Endothelial cell of umbilical vein (primary cell): ENCODE results near the gene LGALS13. TPM values are rescaled to one million over a fixed set of nuclear protein-coding genes. Genes with fewer than 3 reads are reported as not detected.

Experiments
- BruUV-seq: library from RNA; stranded (reverse); fragments of 400-500 nt; replicated peaks from 2 replicates; lab custom pipeline; 2021; lab: Mats Ljungman, UMichigan
- CTCF ChIA-PET: fragments of 300-600, 350-600 bp; sonication (Branson Sonifier 250); formaldehyde crosslinking; loops from one replicate; lab custom pipeline; 2021; ENCODE audit warnings: antibody characterized with exemption, inconsistent platforms; lab: Charles Lee
- POLR2A ChIA-PET: fragments of 300-600, 350-600 bp; sonication (Branson Sonifier 250); formaldehyde crosslinking; loops from one replicate; lab custom pipeline; 2021; ENCODE audit warnings: antibody characterized with exemption, inconsistent platforms; lab: Charles Lee
- DNase-seq: peaks from one replicate; pipeline ENCODE4 v3.0.0-alpha.2; 2011; ENCODE audit warnings: low read depth, low spot score
- FAIRE-seq: peaks from 2 replicates; lab custom pipeline; 2011; peaks lifted over from hg19 to GRCh38; lab: Jason Lieb, UNC
- H2AFZ ChIP-seq: 2 replicates; pipeline ENCODE4 v1.6.0; 2012; ENCODE audit warnings: low read depth, low read length, control low read depth, inconsistent platforms
- H3K27ac ChIP-seq: 2 replicates; pipeline ENCODE4 v1.5.1; 2011; ENCODE audit warnings: low read depth, mild to moderate bottlenecking, control low read depth, low read length, moderate library complexity; ENCODE audit not compliant: insufficient read depth
- H3K27me3 ChIP-seq, 2 experiments: 2 replicates each; pipeline versions ENCODE4 v1.6.0 to v1.6.1; 2011; ENCODE audit warnings: low read length in 2 of 2, mixed read lengths in 1 of 2; ENCODE audit not compliant: control insufficient read depth in 2 of 2, insufficient read depth in 2 of 2
- H3K36me3 ChIP-seq, 2 experiments: 2 replicates in 1 of 2; 3 replicates in 1 of 2; pipeline ENCODE4 v1.5.1; 2011; ENCODE audit warnings: low read length in 2 of 2, mild to moderate bottlenecking in 1 of 2, moderate library complexity in 1 of 2; ENCODE audit not compliant: control insufficient read depth in 2 of 2, insufficient read depth in 2 of 2; ENCODE audit errors: extremely low read depth in 1 of 2
- H3K4me1 ChIP-seq: 3 replicates; pipeline ENCODE4 v1.5.1; 2011; ENCODE audit warnings: mild to moderate bottlenecking, low read length; ENCODE audit not compliant: control insufficient read depth, insufficient read depth; ENCODE audit errors: extremely low read depth
- H3K4me2 ChIP-seq: 2 replicates; pipeline ENCODE4 v1.6.1; 2011; ENCODE audit warnings: low read length, control low read depth, mixed read lengths; ENCODE audit not compliant: insufficient read depth
- H3K4me3 ChIP-seq, 3 experiments: fragments of 200-600 bp in 1 of 3; sonication (generic), shearing (Covaris generic) in 1 of 3; replicated peaks in 1 of 3; 2 replicates each; pipeline ENCODE4 v1.5.1; 2011 to 2016; ENCODE audit warnings: control low read depth in 3 of 3, low read length in 3 of 3, mild to moderate bottlenecking in 2 of 3, inconsistent platforms in 1 of 3, low read depth in 1 of 3, moderate library complexity in 1 of 3; ENCODE audit not compliant: insufficient read depth in 1 of 3
- H3K79me2 ChIP-seq: 2 replicates; pipeline ENCODE4 v1.6.0; 2012; ENCODE audit warnings: low read length, inconsistent platforms; ENCODE audit not compliant: control insufficient read depth, insufficient read depth
- H3K9ac ChIP-seq: replicated peaks from 2 replicates; pipeline ENCODE3; 2011; ENCODE audit warnings: low read length, control low read depth; ENCODE audit not compliant: insufficient read depth; ENCODE audit errors: extremely low read depth
- H3K9me1 ChIP-seq: replicated peaks from 3 replicates; pipeline ENCODE4 v1.6.0; 2011; ENCODE audit warnings: mild to moderate bottlenecking, low read length; ENCODE audit not compliant: control insufficient read depth, insufficient read depth; ENCODE audit errors: extremely low read depth
- H3K9me3 ChIP-seq: replicated peaks from 2 replicates; pipeline ENCODE4 v1.5.1; 2012; ENCODE audit warnings: low read length, inconsistent platforms; ENCODE audit not compliant: control insufficient read depth, insufficient read depth
- H4K20me1 ChIP-seq: replicated peaks from 2 replicates; pipeline ENCODE3; 2011; ENCODE audit warnings: mild to moderate bottlenecking, low read length; ENCODE audit not compliant: control insufficient read depth, insufficient read depth; ENCODE audit errors: extremely low read depth
- EZH2 ChIP-seq: IDR thresholded peaks from 2 replicates; pipeline ENCODE4 v1.6.1; 2012; ENCODE audit warnings: borderline replicate concordance, low read depth, mild to moderate bottlenecking, moderate library complexity, low read length, inconsistent platforms; ENCODE audit not compliant: severe bottlenecking
- FOS ChIP-seq: IDR thresholded peaks from 2 replicates; pipeline ENCODE4 v1.6.1; 2011; ENCODE audit warnings: mild to moderate bottlenecking, low read length, moderate library complexity, borderline replicate concordance; ENCODE audit not compliant: insufficient read depth
- GATA2 ChIP-seq: IDR thresholded peaks from 2 replicates; pipeline ENCODE4 v1.7.0; 2011; ENCODE audit warnings: low read depth, mild to moderate bottlenecking, moderate library complexity, mixed read lengths, low read length; ENCODE audit not compliant: insufficient read length, insufficient read depth
- JUN ChIP-seq: IDR thresholded peaks from 2 replicates; pipeline ENCODE4 v1.6.1; 2011; ENCODE audit warnings: borderline replicate concordance, low read depth; ENCODE audit not compliant: insufficient read length, insufficient read depth
- MYC ChIP-seq: IDR thresholded peaks from one replicate; pipeline ENCODE4 v1.6.1; 2011; ENCODE audit warnings: mild to moderate bottlenecking, low read depth, low read length
- POLR2A ChIP-seq: IDR thresholded peaks from 2 replicates; pipeline ENCODE4 v1.6.1; 2012; ENCODE audit warnings: low read depth, mild to moderate bottlenecking, control low read depth, low read length
- POLR2AphosphoS5 ChIP-seq: IDR thresholded peaks from 2 replicates; pipeline ENCODE4 v1.6.1; 2012; ENCODE audit warnings: low read depth, mild to moderate bottlenecking, control low read depth, low read length, moderate library complexity; ENCODE audit not compliant: insufficient read depth
- dilution Hi-C: fragments of 300-500 bp; cut with MboI; formaldehyde crosslinking; loops from one replicate; pipeline ENCODE4 v1.15.0; 2019; ENCODE audit warnings: low sequenced_read_pairs; ENCODE audit not compliant: extremely low pct_ligation_motif_present
- intact Hi-C: fragments of 100-400 bp; cut with micrococcal nuclease; formaldehyde crosslinking; loops from one replicate; pipeline ENCODE4 v1.10.0; 2022
- polyA plus RNA-seq, 4 experiments: library from polyadenylated mRNA; depleted of rRNA in 3 of 4; stranded (reverse) in 3 of 4; unstranded in 1 of 4; fragments of >200 nt; gene quantifications; 2 replicates each; pipeline versions ENCODE4 v1.2.1 to v1.2.3, GENCODE V29; 2011 to 2012; ENCODE audit warnings: missing spikeins in 1 of 4
- total RNA-seq: library from RNA; stranded (reverse); gene quantifications from 2 replicates; pipeline ENCODE4 v1.2.3, GENCODE V29; 2021
- TF ChIP-seq, protein P1 (sequence below): IDR thresholded peaks from 2 replicates; pipeline ENCODE4 v1.6.1; 2011; ENCODE audit not compliant: insufficient read depth, insufficient read length
- TF ChIP-seq, protein P2 (sequence below), 2 donors: IDR thresholded peaks; 1 replicate in 1 of 2; 2 replicates in 1 of 2; pipeline ENCODE4 v1.5.1; 2011; ENCODE audit warnings: low read length in 2 of 2, mild to moderate bottlenecking in 2 of 2, moderate library complexity in 2 of 2, control low read depth in 1 of 2, inconsistent platforms in 1 of 2, low read depth in 1 of 2; ENCODE audit not compliant: insufficient read depth in 1 of 2; ENCODE audit errors: extremely low read depth in 1 of 2

Gene LGALS13
- total and polyA plus RNA-seq, 2 donors (not counting 3 experiments of a cell fraction or from before 2014, with no cell fraction given) = not detected

- POLR2A ChIA-PET = no interaction called here
- dilution Hi-C loops (no loop called here), intact Hi-C loops (no loop called here)
- BruUV-seq = no TSS peak
- no peaks in the 10 kb centered on the region for H3K9me3 ChIP-seq
- H3K4me1 ChIP-seq = no peaks in the 10 kb centered on the region
- H3K9ac ChIP-seq = no peak overlapping the region
- no peaks in the 10 kb centered on the region for H3K36me3 ChIP-seq
- H3K4me3 ChIP-seq = no peak overlapping the region
- H3K27me3 ChIP-seq = peaks cover 2 to 3% of the 10 kb centered on the region in 2 experiments
- no peaks in the 10 kb centered on the region for H3K9me1 ChIP-seq
- DNase-seq = no peak
- no peak overlapping the region for H3K27ac ChIP-seq
- no peaks in the 10 kb centered on the region for H4K20me1 ChIP-seq
- TF ChIP-seq EZH2 (no peak), GATA2 (no peak)
- no peak for FAIRE-seq
- H3K4me2 ChIP-seq = no peak overlapping the region
- CTCF ChIA-PET = no interaction called here
- H2AFZ ChIP-seq = no peak overlapping the region
- no peaks in the 10 kb centered on the region for H3K79me2 ChIP-seq
Measured at GRCh38 chr19:39558624-39559117, 43.7 kb upstream of the LGALS13 start.

DNA sequence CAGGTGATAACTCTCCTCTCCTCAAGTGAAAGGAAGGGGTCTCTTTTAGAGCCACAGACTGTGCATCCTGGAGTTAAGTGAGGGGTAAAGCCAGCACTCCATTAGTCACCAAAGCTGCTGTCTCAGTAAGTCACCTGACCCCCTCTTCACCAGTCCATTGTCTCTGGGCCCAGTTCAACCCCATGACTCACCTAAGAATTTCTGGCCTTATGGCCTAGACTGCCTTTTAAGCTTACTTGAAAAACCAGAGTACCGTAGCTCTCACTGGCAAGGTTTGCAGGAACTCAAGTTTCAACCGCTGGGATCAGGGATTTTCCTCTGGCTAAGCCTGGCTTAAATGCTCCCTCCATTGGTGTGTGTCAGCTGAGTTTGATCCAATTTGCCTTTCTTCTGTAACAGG, 38.9 kb upstream of the LGALS13 start:
- FAIRE-seq (no peak), DNase-seq (no peak)
- Histone ChIP-seq H3K27me3 (peaks cover 0 to 3% of the 10 kb centered on the region in 2 experiments), H3K36me3 (no peaks in the 10 kb centered on the region), H3K4me1 (no peaks in the 10 kb centered on the region), H4K20me1 (no peaks in the 10 kb centered on the region), H2AFZ (no peak overlapping the region), H3K9ac (no peak overlapping the region), H3K79me2 (no peaks in the 10 kb centered on the region), H3K4me3 (no peak overlapping the region), H3K9me1 (no peaks in the 10 kb centered on the region), H3K4me2 (no peak overlapping the region), H3K27ac (no peak overlapping the region), H3K9me3 (no peaks in the 10 kb centered on the region)
- TF ChIP-seq POLR2AphosphoS5 (no peak), MYC (no peak), GATA2 (no peak), FOS (no peak), POLR2A (no peak), JUN (no peak), EZH2 (no peak)
- TF ChIP-seq, protein P1, sequence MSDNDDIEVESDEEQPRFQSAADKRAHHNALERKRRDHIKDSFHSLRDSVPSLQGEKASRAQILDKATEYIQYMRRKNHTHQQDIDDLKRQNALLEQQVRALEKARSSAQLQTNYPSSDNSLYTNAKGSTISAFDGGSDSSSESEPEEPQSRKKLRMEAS = no peak
- TF ChIP-seq, protein P2, sequence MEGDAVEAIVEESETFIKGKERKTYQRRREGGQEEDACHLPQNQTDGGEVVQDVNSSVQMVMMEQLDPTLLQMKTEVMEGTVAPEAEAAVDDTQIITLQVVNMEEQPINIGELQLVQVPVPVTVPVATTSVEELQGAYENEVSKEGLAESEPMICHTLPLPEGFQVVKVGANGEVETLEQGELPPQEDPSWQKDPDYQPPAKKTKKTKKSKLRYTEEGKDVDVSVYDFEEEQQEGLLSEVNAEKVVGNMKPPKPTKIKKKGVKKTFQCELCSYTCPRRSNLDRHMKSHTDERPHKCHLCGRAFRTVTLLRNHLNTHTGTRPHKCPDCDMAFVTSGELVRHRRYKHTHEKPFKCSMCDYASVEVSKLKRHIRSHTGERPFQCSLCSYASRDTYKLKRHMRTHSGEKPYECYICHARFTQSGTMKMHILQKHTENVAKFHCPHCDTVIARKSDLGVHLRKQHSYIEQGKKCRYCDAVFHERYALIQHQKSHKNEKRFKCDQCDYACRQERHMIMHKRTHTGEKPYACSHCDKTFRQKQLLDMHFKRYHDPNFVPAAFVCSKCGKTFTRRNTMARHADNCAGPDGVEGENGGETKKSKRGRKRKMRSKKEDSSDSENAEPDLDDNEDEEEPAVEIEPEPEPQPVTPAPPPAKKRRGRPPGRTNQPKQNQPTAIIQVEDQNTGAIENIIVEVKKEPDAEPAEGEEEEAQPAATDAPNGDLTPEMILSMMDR (IDR thresholded peaks at IDR 0.05; ENCODE audit: extremely low read depth in 1 of 2, insufficient read depth in 1 of 2, low read depth in 1 of 2, low read length in 2 of 2) = no peak
- no TSS peak for BruUV-seq
- intact Hi-C loops (no loop called here), dilution Hi-C loops (loop anchor here (10.0 kb wide), 1 partner anchor 111 kb away; no protein-coding TSS in a partner anchor)
- CTCF ChIA-PET = no interaction called here
- POLR2A ChIA-PET = no interaction called here
